ENCODE results near the gene RAET1G.

RAET1G gene

DNA sequence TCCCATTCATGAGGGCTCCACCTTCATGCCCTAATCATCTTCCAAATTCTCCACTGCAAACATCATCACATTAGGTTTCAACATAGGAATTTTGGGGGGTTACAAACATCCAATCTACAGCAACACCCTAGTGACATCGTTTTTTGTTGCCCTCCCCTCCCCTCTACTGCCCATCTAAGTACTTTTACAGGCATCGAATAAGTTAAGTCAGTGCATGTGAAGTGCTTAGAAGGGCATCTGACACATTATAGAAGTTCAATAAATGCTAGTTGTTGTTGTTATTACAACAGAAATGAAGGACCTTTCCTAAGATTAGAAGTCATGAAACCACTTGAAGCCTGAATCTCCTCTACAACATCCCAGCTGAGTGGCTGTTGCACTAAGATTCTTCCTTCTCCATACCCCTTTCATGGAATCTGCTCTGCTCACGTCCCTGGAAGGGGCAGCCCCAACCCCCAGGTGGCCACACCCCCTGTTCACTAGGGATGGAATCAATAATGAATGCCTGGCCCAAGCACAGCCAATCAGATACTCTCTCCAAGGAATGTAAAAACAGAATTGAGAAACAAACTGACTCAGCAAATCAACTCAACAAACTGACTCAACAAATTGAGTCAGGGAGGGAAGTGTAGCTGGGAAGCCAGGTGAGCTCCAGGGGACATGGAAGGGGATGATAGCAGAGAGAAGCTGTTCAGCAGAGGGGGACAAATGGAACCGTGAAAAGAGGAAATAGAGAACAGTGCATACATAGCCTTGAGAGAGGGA is 54.9 kb downstream of the RAET1G start:
- Histone ChIP-seq H3F3A (ENCODE audit: insufficient read depth, low read length) (no peaks in the 10 kb centered on the region), H4K20me1 (ENCODE audit: insufficient read depth, low read length) (no peaks in the 10 kb centered on the region), H3K9me2 (replicated peaks; ENCODE audit: insufficient read depth, low read length) (no peaks in the 10 kb centered on the region), H3K79me2 (ENCODE audit: low read length) (no peaks in the 10 kb centered on the region), H3K27me3 (replicated peaks; ENCODE audit: insufficient read depth, low read length) (no peaks in the 10 kb centered on the region), H3K9me3 (replicated peaks; ENCODE audit: insufficient read depth, low read length) (no peaks in the 10 kb centered on the region), H3K4me2 (ENCODE audit: low read depth, low read length) (no peak overlapping the region), H3K4me3 (ENCODE audit: low read length) (no peak overlapping the region), H2AFZ (ENCODE audit: low read length) (no peak overlapping the region), H3K36me3 (replicated peaks; ENCODE audit: insufficient read depth, low read length) (no peaks in the 10 kb centered on the region), H3K9ac (ENCODE audit: low read length) (no peak overlapping the region), H3K4me1 (ENCODE audit: low read length) (no peaks in the 10 kb centered on the region), H3K27ac (ENCODE audit: low read length) (no peak overlapping the region)
- TF ChIP-seq EZH2 (optimal IDR thresholded peaks at IDR 0.05; ENCODE audit: low read depth, low read length) (no peak), EZH2phosphoT487 (IDR thresholded peaks at IDR 0.05; ENCODE audit: low read length) (no peak)
- TF ChIP-seq, protein P1, sequence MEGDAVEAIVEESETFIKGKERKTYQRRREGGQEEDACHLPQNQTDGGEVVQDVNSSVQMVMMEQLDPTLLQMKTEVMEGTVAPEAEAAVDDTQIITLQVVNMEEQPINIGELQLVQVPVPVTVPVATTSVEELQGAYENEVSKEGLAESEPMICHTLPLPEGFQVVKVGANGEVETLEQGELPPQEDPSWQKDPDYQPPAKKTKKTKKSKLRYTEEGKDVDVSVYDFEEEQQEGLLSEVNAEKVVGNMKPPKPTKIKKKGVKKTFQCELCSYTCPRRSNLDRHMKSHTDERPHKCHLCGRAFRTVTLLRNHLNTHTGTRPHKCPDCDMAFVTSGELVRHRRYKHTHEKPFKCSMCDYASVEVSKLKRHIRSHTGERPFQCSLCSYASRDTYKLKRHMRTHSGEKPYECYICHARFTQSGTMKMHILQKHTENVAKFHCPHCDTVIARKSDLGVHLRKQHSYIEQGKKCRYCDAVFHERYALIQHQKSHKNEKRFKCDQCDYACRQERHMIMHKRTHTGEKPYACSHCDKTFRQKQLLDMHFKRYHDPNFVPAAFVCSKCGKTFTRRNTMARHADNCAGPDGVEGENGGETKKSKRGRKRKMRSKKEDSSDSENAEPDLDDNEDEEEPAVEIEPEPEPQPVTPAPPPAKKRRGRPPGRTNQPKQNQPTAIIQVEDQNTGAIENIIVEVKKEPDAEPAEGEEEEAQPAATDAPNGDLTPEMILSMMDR (IDR thresholded peaks at IDR 0.05; ENCODE audit: low read length): no peak
- DNase-seq: no peak

Measured in MM.1S (cell line).